Mesothelial cell of epicardium (in vitro differentiated cells): ENCODE data around the gene HSD17B4. TPM values are rescaled to one million over a fixed set of nuclear protein-coding genes. Genes with fewer than 3 reads are reported as not detected.

Source experiments
- DNase-seq, 2 experiments: peaks; one replicate each; pipeline ENCODE4 v3.0.0; 2021; ENCODE audit warnings: low spot score in 2 of 2; ENCODE audit not compliant: unreplicated experiment in 2 of 2
- H3K27ac Mint-ChIP-seq: 2 replicates; pipeline ENCODE4 v1.8.0; 2021; ENCODE audit warnings: mixed read lengths
- H3K27me3 Mint-ChIP-seq: 2 replicates; pipeline ENCODE4 v1.8.0; 2021; ENCODE audit warnings: low read depth, mixed read lengths
- H3K36me3 Mint-ChIP-seq: 2 replicates; pipeline ENCODE4 v1.8.0; 2021; ENCODE audit warnings: mixed read lengths
- H3K4me1 Mint-ChIP-seq: 2 replicates; pipeline ENCODE4 v1.8.0; 2021; ENCODE audit warnings: mixed read lengths
- H3K4me3 Mint-ChIP-seq: 2 replicates; pipeline ENCODE4 v1.8.0; 2021; ENCODE audit warnings: mild to moderate bottlenecking, moderate library complexity, mixed read lengths
- H3K9me3 Mint-ChIP-seq: 2 replicates; pipeline ENCODE4 v1.8.0; 2021; ENCODE audit warnings: mixed read lengths
- total RNA-seq: library from RNA; stranded (reverse); gene quantifications from 3 replicates; pipeline ENCODE4 v1.2.1, GENCODE V29; 2021
- TF ChIP-seq, protein P1 (sequence below): fragments of 200-600 bp; sonication (generic); IDR thresholded peaks from one replicate; pipeline ENCODE4 v1.5.0; 2021; ENCODE audit warnings: antibody characterized with exemption; ENCODE audit not compliant: unreplicated experiment

HSD17B4 gene
- total RNA-seq, 1 donor from 2014 or later = 146 TPM

GRCh38 chr5:119458911-119459632 is 6.8 kb downstream of the HSD17B4 start:
- Mint-ChIP-seq H3K4me3 (no peak overlapping the region), H3K4me1 (no peaks in the 10 kb centered on the region), H3K27ac (no peak overlapping the region), H3K36me3 (peaks cover 25% of the 10 kb centered on the region), H3K9me3 (peaks cover 2% of the 10 kb centered on the region), H3K27me3 (no peaks in the 10 kb centered on the region)
- TF ChIP-seq, protein P1, sequence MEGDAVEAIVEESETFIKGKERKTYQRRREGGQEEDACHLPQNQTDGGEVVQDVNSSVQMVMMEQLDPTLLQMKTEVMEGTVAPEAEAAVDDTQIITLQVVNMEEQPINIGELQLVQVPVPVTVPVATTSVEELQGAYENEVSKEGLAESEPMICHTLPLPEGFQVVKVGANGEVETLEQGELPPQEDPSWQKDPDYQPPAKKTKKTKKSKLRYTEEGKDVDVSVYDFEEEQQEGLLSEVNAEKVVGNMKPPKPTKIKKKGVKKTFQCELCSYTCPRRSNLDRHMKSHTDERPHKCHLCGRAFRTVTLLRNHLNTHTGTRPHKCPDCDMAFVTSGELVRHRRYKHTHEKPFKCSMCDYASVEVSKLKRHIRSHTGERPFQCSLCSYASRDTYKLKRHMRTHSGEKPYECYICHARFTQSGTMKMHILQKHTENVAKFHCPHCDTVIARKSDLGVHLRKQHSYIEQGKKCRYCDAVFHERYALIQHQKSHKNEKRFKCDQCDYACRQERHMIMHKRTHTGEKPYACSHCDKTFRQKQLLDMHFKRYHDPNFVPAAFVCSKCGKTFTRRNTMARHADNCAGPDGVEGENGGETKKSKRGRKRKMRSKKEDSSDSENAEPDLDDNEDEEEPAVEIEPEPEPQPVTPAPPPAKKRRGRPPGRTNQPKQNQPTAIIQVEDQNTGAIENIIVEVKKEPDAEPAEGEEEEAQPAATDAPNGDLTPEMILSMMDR = no peak
- DNase-seq = no peak

GRCh38 chr5:119465640-119466039 is 13.3 kb downstream of the HSD17B4 start:
- Mint-ChIP-seq H3K9me3 (peaks cover 53% of the 10 kb centered on the region), H3K27me3 (no peaks in the 10 kb centered on the region), H3K36me3 (peaks cover 63% of the 10 kb centered on the region), H3K4me3 (no peak overlapping the region), H3K27ac (no peak overlapping the region), H3K4me1 (no peaks in the 10 kb centered on the region)
- no peak for DNase-seq
- TF ChIP-seq, protein P1 = no peak

DNA sequence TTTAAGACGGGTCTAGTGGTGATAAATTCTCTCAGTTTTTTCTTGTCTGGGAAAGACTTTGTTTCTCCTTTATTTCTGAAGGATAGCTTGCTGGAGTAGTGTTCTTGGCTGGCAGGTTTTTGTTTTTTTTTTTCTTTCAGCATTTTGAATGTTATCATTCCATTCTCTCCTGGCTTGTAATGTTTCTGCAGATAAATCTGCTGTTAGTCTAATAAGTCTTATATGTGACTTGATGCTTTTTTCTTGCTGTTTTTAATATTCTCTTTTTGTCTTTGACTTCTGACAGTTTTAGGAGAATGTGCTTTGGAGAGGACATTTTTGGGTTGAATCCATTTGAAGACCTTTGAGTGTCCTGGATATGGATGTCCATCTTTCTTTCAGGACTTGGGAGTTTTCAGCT is 16.0 kb downstream of the HSD17B4 start:
- Mint-ChIP-seq H3K4me3 (no peak overlapping the region), H3K36me3 (peaks cover 62% of the 10 kb centered on the region), H3K27ac (no peak overlapping the region), H3K27me3 (no peaks in the 10 kb centered on the region), H3K4me1 (no peaks in the 10 kb centered on the region), H3K9me3 (peaks cover 53% of the 10 kb centered on the region)
- no peak for DNase-seq
- TF ChIP-seq, protein P1 = no peak

- no peak overlapping the region for H3K27ac Mint-ChIP-seq
Measured at GRCh38 chr5:119470105-119470763, 17.9 kb downstream of the HSD17B4 start.

GRCh38 chr5:119470851-119471451 is 18.7 kb downstream of the HSD17B4 start:
- Mint-ChIP-seq H3K4me1 (no peaks in the 10 kb centered on the region), H3K36me3 (peaks cover 50% of the 10 kb centered on the region), H3K27me3 (no peaks in the 10 kb centered on the region), H3K9me3 (peaks cover 36% of the 10 kb centered on the region), H3K4me3 (no peak overlapping the region), H3K27ac (no peak overlapping the region)
- no peak for DNase-seq
- TF ChIP-seq, protein P1 = peak; percentile 63

More at GRCh38 chr5:119470105-119470763, 17.9 kb downstream of the HSD17B4 start:
- no peak for DNase-seq
- Mint-ChIP-seq H3K27me3 (no peaks in the 10 kb centered on the region), H3K9me3 (peaks cover 42% of the 10 kb centered on the region), H3K4me3 (no peak overlapping the region), H3K36me3 (peaks cover 56% of the 10 kb centered on the region), H3K4me1 (no peaks in the 10 kb centered on the region)
- TF ChIP-seq, protein P1 = no peak
